ENCODE measurements around the gene EIF4EBP3.

Gene EIF4EBP3

DNA sequence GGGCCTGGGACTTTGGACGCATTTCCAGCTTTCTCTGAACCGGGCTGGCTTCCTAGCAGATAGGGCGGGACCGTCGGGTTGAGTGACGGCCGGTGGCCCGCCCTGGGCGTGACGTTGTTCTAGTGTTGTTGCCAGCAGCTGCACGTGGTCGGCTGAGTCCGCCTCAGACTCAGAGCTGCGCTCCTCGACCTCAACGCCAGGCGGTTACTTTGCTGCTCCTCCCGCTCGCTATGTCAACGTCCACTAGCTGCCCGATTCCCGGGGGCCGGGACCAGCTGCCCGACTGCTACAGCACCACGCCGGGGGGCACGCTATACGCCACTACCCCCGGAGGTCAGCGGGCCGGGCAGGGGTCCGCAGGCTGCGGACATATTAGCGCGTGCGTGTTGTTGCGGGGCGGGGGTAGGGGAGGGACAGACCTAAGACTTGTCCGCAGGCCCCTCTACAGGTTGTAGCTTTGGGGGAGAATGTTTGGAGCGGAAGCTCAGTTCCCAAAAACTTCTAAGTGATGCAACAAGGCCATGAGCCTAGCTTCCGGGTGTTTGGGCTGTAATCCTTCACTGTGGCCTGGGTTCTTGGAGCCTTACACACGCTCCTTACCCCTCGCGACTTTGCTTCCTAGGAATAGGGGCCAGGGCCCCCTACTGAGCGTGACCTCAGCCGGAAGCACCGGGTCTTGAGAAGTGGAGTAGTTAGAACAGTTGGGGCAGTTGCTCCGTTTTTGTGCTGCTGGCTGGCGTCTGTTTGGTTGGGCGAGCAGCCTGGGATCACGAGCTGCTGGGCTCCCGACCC, at the start of gene EIF4EBP3:
Gene EIF4EBP3, plus strand, starts transcription at position 155 of the 792 bp plus-strand sequence. Its CDS starts 76 bp downstream, at position 231.
- Mint-ChIP-seq H3K27me3 (no peaks in the 10 kb centered on the region), H3K36me3 (peaks cover 18% of the 10 kb centered on the region), H3K9me3 (no peaks in the 10 kb centered on the region), H3K4me1 (peaks cover 15% of the 10 kb centered on the region), H3K27ac (peak within 1 kb of the TSS; percentile 94), H3K4me3 (peak within 1 kb of the TSS; percentile 84)
- DNase-seq (ENCODE audit: low spot score in 2 of 2) = peak; percentile 79
- ATAC-seq (ENCODE audit: low read depth) = peak; percentile 99

DNA sequence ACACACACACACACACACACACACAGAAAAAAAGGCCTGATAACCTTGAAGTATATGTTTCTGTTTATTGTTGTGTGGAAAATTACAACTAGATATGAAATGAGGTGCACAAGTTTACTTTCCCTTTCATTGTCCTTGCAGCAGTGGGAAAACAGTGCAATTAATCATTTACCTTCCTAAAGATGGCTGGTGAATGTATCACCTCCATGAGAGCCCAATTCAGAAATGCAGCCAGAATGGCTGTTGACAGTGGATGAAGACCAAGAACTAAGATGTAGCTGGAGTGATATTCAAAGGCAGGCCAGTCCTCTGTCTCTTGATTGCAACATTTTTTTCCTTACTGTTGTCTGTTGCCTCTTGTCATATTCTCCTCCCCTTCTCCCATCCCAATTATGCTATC, 49.6 kb upstream of the EIF4EBP3 start:
- Mint-ChIP-seq H3K36me3 (peaks cover 14% of the 10 kb centered on the region), H3K9me3 (no peaks in the 10 kb centered on the region), H3K27ac (no peak overlapping the region), H3K4me1 (no peaks in the 10 kb centered on the region), H3K27me3 (no peaks in the 10 kb centered on the region), H3K4me3 (no peak overlapping the region)
- DNase-seq (ENCODE audit: low spot score in 2 of 2) (no peak), ATAC-seq (ENCODE audit: low read depth) (no peak)

DNA sequence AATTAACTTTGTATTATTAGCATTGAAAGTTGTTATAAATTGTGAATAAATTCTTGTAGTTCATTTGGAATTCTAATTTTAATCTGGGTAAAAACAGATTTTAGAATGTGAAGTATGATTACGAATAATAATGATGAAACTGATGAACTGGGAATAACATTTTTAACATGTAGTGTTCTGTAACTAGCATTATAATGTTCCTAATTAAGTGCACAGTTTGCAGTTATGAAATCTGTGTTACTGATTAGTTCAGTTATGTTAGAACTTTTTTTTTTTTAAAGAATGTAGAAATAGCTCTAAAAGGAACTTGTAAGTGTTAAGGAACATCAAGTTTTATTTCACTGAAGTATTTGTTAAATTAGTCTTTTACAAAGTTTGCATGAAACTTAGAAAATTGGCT, 48.9 kb upstream of the EIF4EBP3 start:
- Mint-ChIP-seq H3K36me3 (peaks cover 13% of the 10 kb centered on the region), H3K27me3 (no peaks in the 10 kb centered on the region), H3K4me3 (no peak overlapping the region)

DNA sequence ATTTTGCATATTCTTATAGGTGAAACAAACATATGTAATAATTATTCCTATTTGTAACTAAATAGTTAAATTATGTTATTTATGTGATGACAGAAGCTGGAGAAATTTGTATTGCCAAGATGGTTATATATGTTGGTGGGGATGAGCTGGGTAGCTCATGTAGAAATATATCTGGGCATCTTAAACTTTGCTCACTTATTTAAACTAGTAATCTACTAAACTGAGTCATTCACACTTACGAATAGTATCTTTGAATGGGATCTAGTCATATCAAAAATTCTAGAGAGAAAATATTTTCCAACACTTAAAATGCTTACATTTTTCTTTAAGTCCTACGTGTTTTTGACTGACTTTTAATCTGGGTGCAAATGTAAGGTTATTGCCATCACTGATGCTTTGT, 44.6 kb upstream of the EIF4EBP3 start:
- ATAC-seq (ENCODE audit: low read depth) = no peak
- no peak overlapping the region for H3K4me3 Mint-ChIP-seq

More for the DNA sequence above, 48.9 kb upstream of the EIF4EBP3 start:
- H3K4me1 Mint-ChIP-seq = no peaks in the 10 kb centered on the region
- DNase-seq (ENCODE audit: low spot score in 2 of 2) (no peak), ATAC-seq (ENCODE audit: low read depth) (no peak)
- no peak overlapping the region for H3K27ac Mint-ChIP-seq
- H3K9me3 Mint-ChIP-seq = no peaks in the 10 kb centered on the region

DNA sequence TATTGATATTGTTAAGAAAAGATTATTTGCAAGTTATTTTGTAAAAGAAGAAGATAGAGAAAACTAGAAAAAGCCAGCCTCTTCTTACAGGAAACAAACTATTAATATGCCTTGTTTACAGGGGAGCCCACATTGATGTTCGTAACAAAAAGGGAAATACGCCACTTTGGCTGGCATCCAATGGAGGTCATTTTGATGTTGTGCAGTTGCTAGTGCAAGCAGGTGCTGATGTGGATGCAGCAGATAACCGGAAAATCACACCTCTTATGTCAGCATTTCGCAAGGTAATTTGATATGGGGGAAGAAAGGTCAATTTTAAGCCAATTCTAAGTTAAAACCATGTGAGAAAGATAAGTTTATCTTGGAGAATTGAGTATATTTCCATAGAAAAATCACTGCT, 37.6 kb upstream of the EIF4EBP3 start:
- Mint-ChIP-seq H3K27me3 (no peaks in the 10 kb centered on the region), H3K36me3 (peaks cover 27% of the 10 kb centered on the region)
- ATAC-seq (ENCODE audit: low read depth) = no peak

More for the DNA sequence above, 44.6 kb upstream of the EIF4EBP3 start:
- Mint-ChIP-seq H3K9me3 (no peaks in the 10 kb centered on the region), H3K36me3 (peaks cover 13% of the 10 kb centered on the region), H3K27me3 (no peaks in the 10 kb centered on the region), H3K4me1 (no peaks in the 10 kb centered on the region), H3K27ac (no peak overlapping the region)
- no peak for DNase-seq (ENCODE audit: low spot score in 2 of 2)

DNA sequence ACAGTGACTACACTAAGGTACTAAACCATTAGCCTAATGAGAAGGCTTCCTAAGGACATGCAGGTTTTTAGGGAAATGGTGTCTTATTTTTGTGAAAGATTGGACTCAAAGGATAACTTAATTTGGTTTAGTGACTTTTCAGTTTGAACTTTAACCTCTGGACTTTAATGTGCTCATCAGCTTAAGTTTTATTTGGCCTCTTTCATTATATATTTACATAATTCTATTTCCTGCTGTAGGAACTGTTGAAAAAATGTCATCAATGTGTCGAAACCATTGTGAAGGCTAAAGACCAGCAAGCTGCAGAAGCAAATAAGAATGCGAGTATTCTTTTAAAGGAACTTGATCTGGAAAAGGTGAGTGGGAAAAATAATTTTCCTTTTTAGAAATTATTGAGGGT, 34.3 kb upstream of the EIF4EBP3 start:
- Mint-ChIP-seq H3K9me3 (no peaks in the 10 kb centered on the region), H3K4me3 (no peak overlapping the region), H3K27ac (no peak overlapping the region), H3K27me3 (no peaks in the 10 kb centered on the region), H3K36me3 (peaks cover 21% of the 10 kb centered on the region), H3K4me1 (no peaks in the 10 kb centered on the region)
- ATAC-seq (ENCODE audit: low read depth) (no peak), DNase-seq (ENCODE audit: low spot score in 2 of 2) (no peak)

More for the DNA sequence above, 37.6 kb upstream of the EIF4EBP3 start:
- H3K4me1 Mint-ChIP-seq = no peaks in the 10 kb centered on the region
- H3K9me3 Mint-ChIP-seq = no peaks in the 10 kb centered on the region
- H3K4me3 Mint-ChIP-seq = no peak overlapping the region
- DNase-seq (ENCODE audit: low spot score in 2 of 2) = no peak
- H3K27ac Mint-ChIP-seq = no peak overlapping the region

DNA sequence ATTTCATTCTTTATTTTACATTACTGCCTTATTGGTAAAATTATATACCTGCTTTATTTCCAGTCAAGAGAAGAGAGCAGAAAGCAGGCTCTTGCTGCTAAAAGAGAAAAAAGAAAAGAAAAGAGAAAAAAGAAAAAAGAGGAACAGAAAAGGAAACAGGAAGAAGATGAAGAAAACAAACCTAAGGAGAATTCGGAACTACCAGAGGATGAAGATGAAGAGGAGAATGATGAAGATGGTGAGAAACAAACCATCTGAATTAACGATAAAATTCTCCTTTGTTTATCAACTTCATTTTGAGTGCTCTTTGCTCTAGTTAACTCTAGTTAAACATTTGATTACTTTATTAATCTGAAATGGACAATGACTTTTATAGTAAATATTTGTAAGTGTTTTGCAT, 23.5 kb upstream of the EIF4EBP3 start:
- no peaks in the 10 kb centered on the region for H3K27me3 Mint-ChIP-seq
- DNase-seq (ENCODE audit: low spot score in 2 of 2) (no peak), ATAC-seq (ENCODE audit: low read depth) (no peak)
- H3K4me1 Mint-ChIP-seq = peaks cover 3% of the 10 kb centered on the region
- H3K4me3 Mint-ChIP-seq = no peak overlapping the region
- H3K9me3 Mint-ChIP-seq = no peaks in the 10 kb centered on the region
- H3K27ac Mint-ChIP-seq = peak overlapping the region; percentile 39
- peaks cover 27% of the 10 kb centered on the region for H3K36me3 Mint-ChIP-seq

DNA sequence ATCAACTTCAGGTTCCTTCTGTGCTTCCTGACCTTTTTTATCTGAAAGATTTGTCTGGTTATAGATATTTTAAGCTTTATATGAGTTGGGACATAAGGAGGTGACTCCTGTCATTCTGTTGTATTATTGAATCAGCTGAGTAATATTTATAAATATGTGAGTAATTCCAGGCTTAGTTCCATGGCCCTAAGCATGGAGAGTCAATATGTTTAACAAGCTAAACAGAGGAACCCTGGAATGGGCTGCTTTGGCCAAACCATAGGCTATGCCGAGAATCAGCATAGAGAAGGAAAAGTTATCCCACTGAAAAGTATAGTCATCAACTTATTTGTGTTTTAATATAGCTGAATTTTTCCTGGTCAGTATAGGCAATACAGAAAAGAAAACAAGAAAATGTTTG, 7.2 kb upstream of the EIF4EBP3 start:
- Mint-ChIP-seq H3K36me3 (peaks cover 26% of the 10 kb centered on the region), H3K4me1 (no peaks in the 10 kb centered on the region), H3K9me3 (no peaks in the 10 kb centered on the region), H3K4me3 (no peak overlapping the region), H3K27me3 (no peaks in the 10 kb centered on the region), H3K27ac (no peak overlapping the region)
- ATAC-seq (ENCODE audit: low read depth) (no peak), DNase-seq (ENCODE audit: low spot score in 2 of 2) (no peak)

DNA sequence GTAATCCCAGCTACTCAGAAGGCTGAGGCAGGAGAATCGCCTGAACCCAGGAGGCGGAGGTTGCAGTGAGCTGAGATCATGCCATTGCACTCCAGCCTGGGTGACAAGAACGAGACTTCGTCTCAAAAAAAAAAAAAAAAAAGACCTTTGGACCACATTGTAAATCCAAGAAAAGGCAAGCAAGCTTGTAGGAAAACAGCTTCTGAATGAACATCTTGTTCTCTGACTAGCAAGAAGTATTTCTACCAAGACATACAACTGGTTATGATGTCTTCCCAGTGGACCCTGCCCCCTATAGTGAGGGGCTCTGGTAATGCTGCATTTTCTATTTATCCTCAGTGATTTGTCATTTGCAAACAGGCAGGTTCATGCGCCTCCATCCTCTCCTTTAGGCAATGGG, 4.5 kb upstream of the EIF4EBP3 start:
- no peaks in the 10 kb centered on the region for H3K27me3 Mint-ChIP-seq
- no peak overlapping the region for H3K27ac Mint-ChIP-seq
- peaks cover 26% of the 10 kb centered on the region for H3K36me3 Mint-ChIP-seq
- DNase-seq (ENCODE audit: low spot score in 2 of 2) (no peak), ATAC-seq (ENCODE audit: low read depth) (no peak)
- H3K9me3 Mint-ChIP-seq = no peaks in the 10 kb centered on the region
- H3K4me3 Mint-ChIP-seq = no peak overlapping the region
- H3K4me1 Mint-ChIP-seq = peaks cover 5% of the 10 kb centered on the region

DNA sequence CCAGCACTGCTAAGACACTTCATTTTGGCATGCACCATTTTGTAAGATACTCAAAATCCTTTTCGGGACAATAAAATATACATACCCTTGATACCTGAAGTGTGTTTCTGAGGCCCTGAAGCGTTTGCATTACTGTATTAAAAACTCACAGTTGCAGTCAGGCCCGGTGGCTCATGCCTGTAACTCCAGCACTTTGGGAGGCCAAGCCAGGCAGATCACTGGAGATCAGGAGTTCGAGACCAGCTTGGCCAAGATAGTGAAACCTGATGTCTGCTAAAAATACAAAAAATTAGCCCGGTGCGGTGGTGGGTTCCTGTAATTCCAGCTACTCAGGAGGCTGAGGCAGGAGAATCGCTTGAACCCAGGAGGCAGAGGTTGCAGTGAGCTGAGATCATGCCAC, 2.5 kb upstream of the EIF4EBP3 start:
- H3K27ac Mint-ChIP-seq = peak overlapping the region; percentile 24
- ATAC-seq (ENCODE audit: low read depth) (no peak), DNase-seq (ENCODE audit: low spot score in 2 of 2) (no peak)
- H3K9me3 Mint-ChIP-seq = no peaks in the 10 kb centered on the region
- H3K36me3 Mint-ChIP-seq = peaks cover 21% of the 10 kb centered on the region
- H3K4me3 Mint-ChIP-seq = no peak overlapping the region
- no peaks in the 10 kb centered on the region for H3K27me3 Mint-ChIP-seq
- peaks cover 14% of the 10 kb centered on the region for H3K4me1 Mint-ChIP-seq

DNA sequence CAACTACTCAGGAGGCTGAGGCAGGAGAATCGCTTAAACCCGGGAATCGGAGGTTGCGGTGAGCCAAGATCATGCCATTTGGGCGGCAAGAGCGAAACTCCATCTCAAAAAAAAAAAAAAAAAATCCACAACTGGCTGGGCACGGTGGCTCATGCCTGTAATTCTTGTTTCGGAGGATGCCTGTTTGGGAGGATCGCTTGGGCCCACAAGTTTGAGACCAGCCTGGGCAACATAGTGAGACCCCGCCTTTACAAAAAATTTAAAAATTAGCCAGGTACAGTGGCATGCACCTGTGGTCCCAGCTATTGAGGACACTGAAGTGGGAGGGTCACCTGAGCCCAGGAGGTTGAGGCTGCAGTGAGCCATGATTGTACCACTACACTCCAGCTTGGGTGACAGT, 1.9 kb upstream of the EIF4EBP3 start:
- ATAC-seq (ENCODE audit: low read depth) = no peak
- no peak overlapping the region for H3K27ac Mint-ChIP-seq
- no peak for DNase-seq (ENCODE audit: low spot score in 2 of 2)
- H3K36me3 Mint-ChIP-seq = peaks cover 23% of the 10 kb centered on the region
- no peaks in the 10 kb centered on the region for H3K27me3 Mint-ChIP-seq
- no peaks in the 10 kb centered on the region for H3K9me3 Mint-ChIP-seq
- peaks cover 15% of the 10 kb centered on the region for H3K4me1 Mint-ChIP-seq
- no peak overlapping the region for H3K4me3 Mint-ChIP-seq

DNA sequence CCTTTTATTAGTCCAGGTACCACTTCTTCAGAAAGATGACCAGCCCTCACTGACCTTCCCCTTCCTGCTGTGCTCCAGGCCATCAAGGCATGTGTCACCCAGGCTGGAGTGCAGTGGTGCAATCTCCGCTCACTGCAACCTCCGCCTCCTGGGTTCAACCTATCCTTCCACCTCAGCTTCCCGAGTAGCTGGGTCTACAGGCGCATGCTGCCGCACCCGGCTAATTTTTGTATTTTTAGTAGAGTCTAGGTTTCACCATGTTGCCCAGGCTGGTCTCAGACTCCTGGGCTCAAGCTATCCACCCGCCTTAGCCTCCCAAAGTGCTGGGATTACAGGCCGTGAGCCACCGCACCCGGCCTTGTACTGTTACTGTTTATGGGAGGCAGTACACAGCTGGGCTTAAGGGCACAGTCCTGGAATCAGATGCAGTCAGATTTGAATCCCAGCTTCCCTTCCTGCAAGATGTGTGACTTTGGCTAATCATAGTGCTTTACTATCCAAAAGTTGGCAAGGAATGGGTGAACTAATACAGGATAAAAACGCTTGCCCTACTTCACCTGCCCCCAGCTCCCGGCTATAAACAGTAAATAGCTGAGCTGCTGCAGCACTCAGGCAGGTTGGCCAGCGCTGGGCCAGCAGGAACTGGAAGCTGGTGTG, 483 bp upstream of the EIF4EBP3 start:
- no peak for ATAC-seq (ENCODE audit: low read depth)
- Mint-ChIP-seq H3K36me3 (peaks cover 22% of the 10 kb centered on the region), H3K27ac (peak overlapping the region; percentile 94), H3K27me3 (no peaks in the 10 kb centered on the region), H3K9me3 (no peaks in the 10 kb centered on the region), H3K4me3 (peak overlapping the region; percentile 84), H3K4me1 (peaks cover 15% of the 10 kb centered on the region)
- no peak for DNase-seq (ENCODE audit: low spot score in 2 of 2)

DNA sequence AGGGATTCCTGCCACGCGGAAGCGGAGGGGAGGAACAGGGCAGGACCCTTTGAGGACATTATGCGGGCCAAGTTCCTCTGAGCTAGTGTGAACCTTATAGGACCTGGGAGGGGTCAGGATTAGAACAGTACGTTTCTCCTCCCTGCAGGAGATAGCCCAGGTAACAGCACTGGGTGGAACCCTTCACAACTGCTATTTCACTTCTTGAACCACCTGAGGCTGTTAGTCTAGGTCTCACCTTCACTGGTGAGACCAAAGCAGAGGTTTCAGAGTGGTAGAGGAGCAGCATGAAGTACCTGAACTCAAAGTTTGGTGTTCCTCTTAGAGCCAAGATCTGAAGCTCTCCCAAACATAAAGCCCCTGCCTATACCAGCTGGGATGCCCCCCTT, 832 bp downstream of the EIF4EBP3 start:
- DNase-seq (ENCODE audit: low spot score in 2 of 2) (no peak), ATAC-seq (ENCODE audit: low read depth) (no peak)
- Mint-ChIP-seq H3K4me1 (peaks cover 19% of the 10 kb centered on the region), H3K27me3 (no peaks in the 10 kb centered on the region), H3K36me3 (peaks cover 21% of the 10 kb centered on the region), H3K27ac (peak overlapping the region; percentile 94), H3K4me3 (peak overlapping the region; percentile 84), H3K9me3 (no peaks in the 10 kb centered on the region)

DNA sequence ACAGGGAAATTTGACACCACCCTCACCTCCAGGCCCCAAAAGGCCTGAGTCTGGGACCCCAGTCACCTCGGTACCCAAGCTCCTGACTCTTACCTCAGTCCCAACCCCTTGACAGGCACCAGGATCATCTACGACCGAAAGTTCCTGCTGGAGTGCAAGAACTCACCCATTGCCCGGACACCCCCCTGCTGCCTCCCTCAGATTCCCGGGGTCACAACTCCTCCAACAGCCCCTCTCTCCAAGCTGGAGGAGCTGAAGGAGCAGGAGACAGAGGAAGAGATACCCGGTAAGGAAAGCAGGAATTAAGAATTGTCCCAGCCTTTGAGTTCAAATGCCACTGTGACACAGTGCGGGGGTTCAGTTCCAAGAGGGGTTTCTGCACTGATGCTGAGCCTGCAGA, 1.3 kb downstream of the EIF4EBP3 start:
- DNase-seq (ENCODE audit: low spot score in 2 of 2) = no peak
- no peak for ATAC-seq (ENCODE audit: low read depth)
- Mint-ChIP-seq H3K27ac (peak overlapping the region; percentile 94), H3K4me1 (peaks cover 24% of the 10 kb centered on the region), H3K9me3 (no peaks in the 10 kb centered on the region), H3K27me3 (no peaks in the 10 kb centered on the region), H3K4me3 (peak overlapping the region; percentile 84), H3K36me3 (peaks cover 21% of the 10 kb centered on the region)
